Activated CD8-positive, alpha-beta memory T cell treated with anti-CD3 and anti-CD28 coated beads for 24 hours (primary cell): ENCODE data around the gene MBP.
A peak's percentile ranks its signal among the peaks of the same experiment; 100 is the strongest.

Source experiments
- DNase-seq: peaks from one replicate; pipeline ENCODE4 v3.0.0-alpha.2; 2020

Gene MBP

DNA sequence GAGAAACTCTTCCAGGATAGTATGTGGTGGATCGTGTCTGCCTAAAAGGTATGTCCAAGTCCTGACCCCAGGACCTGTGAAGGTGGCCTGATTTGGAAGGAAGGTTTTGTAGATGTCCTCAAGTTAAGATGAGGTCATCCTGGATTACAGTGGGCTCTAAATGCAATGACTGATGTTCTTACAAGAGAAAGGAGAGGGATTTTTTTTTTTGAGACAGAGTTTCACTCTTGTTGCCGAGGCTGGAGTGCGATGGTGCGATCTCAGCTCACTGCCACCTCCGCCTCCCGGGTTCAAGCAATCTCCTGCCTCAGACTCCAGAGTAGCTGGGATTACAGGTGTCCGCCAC is 19.9 kb downstream of the MBP start:
- DNase-seq: no peak

DNA sequence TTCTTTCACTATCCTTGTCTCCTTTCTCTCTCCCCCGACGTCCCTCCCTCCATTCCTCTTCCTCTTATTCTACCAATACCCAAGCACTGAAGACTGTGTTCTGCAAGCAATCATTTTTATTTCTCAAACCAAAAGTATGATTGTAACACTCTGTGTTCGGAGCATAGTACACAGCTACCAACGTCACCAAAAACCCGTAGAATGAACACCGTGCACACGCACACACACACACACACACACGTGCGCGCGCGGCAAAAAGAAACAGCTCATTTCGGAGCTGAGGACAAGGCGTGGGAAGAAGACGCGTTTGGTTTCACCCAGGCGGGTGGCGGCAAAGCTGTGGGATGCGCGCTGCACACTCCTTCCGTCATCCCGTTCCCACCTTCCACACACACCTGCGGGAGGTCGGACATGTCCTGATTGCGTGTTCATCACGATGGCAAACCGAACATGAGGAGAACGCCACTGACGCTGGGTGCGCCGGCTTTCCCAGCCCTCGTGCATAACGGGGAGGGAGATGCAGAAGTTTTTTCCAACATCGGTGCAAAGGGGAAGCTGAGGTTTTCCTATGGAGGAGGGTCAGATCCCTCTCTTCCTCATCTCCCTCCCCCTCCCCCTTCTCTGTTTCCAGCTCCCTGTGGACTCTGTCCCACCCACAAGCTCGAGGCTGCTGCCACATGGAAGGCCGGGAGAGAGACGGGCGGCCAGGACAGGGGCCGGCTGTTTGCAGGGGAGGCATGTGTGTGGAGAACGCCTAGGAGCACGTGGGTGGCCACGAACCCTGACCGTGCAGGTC is 20.4 kb downstream of the MBP start:
- peak; percentile 56 for DNase-seq

DNA sequence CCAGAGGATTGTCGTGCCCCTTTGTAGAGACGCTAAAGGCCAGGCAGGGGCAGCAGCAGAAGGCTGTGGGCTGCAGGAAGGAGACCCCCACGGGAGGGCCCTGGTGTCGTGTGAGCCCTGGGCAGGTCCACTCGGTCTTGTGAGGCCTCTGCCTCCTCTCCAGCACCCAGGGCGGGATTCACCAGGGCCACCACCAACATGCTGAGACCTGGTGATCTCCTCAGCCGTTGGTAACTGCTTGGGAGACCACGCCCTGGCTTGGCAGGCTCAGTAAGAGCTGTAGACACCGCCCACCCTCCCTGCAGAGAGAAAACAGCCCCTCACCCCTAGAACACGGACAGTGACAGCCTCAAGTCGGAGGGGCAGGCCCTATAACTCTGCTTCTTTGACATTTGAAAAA is 21.1 kb downstream of the MBP start:
- DNase-seq: peak; percentile 50

DNA sequence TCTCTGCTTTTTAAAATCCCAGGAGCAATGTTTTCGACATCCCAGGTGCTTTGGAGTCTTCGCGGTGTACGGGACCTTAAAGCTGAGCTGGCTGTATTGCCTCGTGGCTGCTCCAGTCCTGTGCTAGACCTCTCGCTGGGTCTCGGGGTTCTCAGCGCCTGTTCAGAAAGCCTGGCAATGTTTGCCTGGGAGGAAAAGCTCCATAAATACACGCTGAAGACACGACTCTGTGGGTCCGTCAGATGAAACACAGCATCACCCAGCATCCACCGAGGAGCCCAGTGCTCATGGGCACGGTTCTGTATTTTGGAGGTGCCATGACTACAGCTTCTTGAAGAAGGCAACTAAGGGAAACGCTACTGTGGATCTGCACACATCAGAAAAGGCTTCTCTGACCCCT is 21.6 kb downstream of the MBP start:
- peak; percentile 42 for DNase-seq

DNA sequence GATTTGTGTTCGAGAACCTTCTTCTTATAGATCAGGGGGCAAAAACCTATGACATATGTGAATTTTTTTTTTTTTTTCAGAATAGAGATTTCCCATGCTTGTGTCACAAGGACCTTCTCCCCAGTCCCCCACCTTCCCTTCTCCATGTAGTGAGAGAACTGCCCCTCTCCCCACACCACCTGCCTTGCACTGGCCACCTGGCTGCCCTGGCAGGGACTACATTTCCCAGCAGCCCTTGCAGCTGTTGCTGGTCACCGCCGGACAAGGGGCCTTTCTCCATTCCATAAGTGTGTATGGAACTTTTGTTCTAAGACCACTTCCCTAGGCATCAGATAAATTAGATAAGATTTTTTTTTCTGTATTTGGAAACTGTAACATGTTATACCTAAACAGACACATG is 22.2 kb downstream of the MBP start:
- DNase-seq: peak; percentile 49

DNA sequence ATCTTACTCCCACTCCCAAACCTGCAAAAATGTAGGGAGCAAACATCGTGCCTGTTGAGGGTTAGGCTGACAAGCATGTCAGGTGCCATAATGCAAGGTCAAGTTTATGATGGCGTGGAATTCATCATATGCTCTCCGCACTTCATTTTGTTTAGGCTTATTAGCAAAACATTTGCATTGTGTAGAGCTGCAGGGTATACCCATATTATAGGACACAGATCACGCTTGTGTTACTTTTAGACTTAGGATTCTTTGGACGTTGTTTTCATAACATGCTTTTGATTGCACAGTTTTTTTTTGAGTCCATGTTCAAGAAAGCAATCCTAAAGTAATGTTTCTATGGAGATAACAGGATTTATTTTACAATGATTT is 22.9 kb downstream of the MBP start:
- no peak for DNase-seq

DNA sequence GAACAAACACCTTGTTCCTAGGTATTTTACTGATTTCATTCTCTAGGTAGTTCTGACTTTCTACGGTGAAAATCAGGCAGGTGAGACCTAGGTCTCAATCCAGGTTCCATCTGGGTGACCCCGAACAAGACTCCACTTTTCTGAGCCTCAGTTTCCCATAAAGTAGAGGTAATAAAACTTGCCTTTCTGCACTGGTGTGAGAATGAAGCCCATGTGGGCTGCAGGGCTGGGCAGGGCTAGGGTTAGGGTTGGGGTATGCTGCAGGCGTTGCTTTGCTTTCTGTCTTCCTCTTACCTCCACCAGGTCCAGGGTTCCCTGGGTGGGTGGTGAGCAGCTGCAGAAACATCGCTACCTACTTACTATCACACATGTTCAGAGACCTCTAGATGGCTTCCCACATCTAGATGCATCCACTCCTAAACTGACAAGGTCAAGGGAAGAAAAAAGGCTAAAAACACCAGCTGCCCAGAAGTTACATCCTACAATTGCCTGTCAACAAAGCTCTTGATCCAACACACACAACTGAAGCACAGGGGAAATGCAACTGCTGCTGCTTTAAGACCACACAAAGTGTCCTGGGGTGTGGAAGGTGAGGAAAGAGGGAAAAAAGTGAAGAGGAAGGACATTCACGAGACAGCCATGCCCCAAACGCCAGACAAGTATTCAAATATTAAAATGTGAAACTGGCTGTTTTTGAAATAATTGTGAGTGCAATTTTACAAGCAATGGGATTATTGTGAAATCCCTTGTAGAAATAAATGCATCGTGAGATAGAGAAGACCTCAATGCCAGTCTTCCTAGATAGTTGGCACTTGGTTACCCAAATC is 23.5 kb downstream of the MBP start:
- DNase-seq: peak; percentile 51

DNA sequence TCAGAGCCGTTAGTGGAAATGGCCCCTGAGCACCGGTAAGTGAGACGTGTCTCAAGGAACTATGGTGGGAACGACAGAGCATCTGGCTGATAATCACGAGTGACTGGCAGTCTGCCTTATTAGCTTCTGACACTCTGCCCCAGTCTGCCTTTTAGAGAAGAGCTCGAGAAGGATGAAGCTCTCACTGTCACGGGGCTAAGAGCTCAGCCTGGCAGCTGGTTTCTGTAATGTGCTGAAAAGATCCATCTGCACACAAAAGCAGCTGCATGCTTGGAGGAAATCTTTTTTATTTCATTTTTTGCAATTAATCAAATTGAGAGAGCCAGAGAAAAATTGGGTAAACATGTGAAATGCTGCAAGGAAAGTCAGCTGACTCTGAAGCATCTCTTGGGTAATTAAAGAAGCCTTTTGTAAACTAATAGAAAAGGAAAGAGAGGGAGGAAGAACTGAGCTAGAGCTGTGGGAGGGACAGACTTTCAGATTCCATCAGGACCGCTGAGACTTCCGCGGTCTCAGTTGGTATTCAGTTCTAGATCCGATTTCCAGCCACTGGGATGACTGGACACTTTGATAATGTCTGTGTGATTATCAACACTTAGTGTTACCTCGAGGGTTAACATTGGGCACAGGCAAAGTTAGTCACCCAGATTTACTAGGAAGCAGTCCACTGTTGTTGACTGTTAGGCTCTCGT is 24.4 kb downstream of the MBP start:
- DNase-seq: peak; percentile 66

DNA sequence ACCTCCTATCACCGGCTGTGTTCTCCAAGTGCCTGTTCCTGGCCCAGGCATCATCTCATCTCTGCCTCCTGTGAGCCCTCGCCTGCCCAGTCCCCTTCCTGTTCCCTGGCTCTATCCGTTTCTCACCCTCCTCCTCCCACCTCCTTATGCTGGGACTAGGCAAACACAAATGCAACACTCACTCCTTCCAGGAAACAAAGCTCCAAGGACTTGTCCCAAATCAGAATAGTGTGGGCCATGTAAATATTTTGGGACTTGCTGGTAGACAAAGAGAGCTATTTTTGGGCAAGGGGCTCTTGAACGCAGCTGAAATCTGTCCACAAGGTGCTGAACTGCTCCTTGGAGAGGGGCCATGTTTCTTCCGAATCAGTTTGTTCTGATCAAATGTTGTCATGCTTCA is 25.3 kb downstream of the MBP start:
- DNase-seq: peak; percentile 56

DNA sequence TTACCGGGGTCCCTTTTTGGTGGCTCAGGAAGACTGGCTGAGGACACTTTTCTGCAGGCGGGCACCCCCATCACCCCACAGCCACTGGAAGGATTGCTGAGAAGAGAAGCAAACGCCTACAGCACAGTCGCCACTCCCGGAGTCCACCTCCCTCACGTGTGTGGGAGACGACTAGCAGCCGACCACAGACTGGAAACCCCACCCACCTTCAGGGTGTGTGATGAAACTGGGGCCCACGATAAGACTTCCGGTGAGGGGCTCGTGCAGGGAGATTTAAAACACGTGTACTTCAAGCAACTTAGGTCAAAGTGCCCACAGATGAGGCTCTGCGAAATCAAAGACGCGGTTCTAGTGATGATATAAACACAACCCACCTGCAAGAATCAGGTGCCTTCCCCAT is 26.3 kb downstream of the MBP start:
- peak; percentile 86 for DNase-seq

DNA sequence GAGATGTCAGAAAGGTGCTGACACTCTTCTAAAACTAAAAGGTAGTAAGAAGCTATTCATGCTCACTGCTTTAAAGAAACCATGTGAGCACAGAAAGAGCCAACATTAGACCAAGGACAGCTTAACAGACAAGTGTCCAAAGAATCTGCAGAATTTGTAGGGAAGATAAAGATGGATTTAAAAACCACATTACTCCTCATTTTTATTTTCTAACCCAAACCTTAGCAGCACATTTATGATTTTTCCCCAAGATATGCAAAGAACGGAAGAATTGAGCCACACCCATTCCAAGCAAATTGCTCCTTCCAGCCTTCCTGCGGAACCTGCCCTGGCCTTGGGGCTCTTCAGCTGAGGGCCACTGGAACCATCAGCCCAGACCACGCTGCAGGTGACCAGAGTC is 26.9 kb downstream of the MBP start:
- no peak for DNase-seq

DNA sequence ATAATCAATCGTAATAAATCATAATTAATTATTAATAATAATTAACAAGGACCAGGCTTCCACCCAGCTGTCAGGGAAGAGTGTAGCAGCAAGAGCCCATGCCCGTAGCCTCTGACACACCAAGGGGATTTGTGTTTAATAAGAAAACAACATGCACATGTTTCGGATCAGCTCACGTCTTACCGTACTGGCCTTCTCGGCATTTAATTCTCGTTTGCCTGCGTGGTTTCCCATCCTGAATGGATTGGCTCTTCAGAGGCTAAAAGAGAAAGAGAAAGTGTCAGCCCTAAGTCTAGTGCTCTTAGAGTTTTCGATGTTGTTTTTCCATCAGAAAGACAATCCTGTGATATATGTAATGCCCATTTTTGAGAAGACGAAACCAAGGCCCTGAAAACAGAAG is 27.6 kb downstream of the MBP start:
- peak; percentile 60 for DNase-seq

DNA sequence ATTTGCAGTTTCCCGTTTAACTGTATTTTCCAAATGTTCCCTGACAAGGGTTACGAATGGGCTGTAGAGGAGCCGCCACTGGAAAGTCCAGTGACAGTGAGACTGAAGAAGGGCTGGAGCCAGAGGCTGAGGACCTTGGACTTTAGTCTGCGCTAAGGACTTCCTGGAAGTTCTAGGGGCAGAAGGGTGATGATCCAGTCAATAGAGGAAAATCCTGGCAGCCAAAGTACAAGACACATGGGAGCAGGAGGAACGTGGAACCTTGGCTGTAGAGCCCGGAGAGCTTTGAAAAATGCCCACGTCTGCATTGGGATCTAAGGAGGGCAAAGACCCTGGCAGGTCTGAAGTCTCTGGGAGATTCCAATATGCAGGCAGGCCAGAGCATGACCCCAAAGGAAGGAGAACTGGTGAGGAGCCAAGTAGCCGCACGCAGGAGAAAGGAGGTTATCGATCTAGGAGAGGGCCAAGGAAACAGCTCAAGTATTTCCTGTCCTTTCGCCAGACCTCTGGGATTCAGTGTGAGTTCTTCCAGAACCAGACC is 28.5 kb downstream of the MBP start:
- peak; percentile 54 for DNase-seq

DNA sequence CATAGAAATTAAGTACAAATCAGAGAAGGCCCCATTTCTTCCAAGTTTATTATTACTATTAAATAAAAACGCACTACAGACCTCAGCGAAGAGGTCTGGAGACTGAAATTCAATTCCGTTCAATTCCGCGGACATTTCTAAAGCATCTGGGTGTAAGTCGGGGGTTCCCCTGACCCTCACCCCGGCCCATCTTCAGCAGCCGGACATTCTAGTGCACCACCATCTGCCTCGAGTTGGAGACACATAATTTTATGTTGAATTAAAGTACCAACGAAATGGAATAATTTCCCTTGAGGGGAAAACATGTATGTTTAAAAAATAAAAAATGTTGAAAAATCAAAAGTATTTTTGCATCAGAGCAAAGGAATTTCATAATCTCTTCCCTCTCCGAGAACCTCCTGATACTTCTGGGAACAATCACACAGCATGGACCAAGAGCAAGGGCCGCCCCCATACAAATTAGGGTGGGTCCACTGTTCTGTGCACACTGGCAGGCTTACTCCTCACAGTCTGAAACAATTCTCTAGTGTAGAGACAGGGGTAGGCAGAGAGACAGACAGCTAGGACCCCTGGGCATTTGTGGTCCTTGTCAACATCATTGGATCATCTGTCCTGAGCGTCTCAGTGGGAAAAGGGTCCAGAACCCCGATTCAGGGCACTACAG is 29.3 kb downstream of the MBP start:
- DNase-seq: peak; percentile 56

DNA sequence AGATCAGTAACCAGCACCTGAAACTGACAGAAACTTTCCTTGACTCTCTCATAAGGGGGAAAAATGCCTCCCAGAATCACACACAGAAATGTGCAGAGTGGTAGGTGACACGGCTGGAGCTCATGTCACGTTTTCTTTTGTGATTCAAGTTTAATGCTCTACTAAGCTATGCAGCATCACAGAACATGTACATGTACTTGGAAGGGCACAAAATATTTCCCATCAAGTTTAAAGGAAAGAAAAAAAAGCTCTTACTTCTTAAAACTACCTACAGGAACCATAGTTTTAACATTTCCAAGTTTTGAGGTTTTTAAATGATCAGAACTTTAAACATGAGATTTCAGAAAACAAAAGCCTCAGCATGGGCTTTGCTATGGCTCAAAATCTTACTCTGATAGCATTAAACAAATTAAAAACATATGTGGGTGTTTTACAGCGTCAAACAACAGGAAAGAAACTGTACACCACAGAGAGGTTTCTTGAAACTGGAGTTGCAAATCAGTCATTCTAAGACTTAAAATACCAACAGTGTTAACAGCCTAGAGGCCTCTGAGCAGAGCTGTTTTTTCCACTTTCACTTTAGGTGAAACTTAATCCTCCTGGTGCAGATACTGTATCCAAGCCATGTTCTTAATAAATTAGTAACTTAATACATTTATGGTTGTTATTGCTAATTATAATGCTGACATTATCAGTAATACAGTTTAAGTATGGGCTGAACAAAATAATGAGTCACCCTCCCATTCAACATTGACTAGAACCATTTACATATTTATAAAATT is 30.1 kb downstream of the MBP start:
- no peak for DNase-seq

DNA sequence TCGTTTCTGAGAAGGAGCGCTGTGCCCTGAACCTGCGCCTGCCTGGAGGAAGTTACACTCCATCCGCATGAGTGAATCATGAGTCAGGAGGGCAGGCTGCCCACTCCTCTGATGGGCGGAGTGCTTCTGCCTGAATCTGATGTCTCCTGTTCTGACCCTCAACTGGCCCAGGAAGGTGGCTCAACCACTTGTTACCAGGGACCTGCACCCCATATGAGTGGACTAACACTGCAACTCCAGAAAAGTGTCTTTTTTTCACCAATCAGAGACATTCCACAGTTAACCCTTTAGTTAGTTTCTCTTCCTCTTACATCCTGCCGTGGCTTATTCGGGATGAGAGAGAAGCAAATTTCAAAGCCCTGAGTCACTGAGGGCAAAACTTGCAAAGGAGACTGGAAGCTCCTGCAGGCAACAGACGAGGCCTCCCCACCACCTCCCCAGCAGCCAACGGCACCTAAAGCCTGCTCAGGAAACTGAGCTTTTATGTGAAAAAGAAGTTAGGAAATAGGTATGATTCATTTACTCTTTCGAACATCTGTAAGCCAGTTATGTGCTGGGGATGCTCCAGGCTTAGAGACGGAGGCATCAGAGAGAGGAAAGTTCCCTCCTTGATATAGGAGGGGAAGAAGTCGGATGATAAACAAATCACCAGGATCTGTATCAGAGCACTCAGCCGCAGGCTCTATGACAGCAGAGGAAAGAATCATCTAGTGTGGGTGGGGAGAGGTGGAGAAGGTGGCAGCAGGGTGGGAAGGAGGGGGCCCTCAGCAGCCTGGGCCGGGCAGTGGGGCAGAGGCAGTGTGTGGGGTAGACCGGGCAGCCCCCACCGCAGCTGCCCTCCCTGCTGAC is 30.9 kb downstream of the MBP start:
- peak; percentile 82 for DNase-seq

DNA sequence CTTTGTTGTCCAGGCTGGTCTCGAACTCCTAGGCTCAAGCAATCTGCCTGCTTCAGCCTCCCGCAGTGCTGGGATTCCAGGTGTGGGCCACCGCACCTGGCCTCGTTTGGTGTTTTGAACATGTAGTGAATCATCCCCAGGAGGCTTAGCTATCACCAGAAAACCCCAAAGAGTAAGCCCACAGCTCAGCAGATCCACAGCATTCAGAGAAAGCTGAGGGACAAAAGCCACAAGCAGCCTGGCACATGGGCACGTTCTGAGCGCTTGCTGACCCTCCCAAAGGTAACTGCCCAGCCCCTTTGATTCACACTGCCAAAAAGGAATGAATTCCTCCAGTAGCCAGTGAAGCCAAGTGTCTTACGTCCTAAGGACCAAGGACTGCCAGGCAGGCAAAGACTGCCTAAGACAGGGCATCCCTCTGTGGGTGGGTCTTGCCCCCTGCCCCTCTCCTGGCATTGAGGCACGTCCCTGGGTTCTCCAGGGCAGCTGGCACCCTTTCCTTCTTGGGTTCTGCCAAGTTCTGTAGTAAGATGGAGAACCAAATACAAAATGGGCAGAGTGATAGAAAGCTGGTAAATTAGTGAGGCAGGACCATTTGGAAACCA is 31.7 kb downstream of the MBP start:
- peak; percentile 68 for DNase-seq

DNA sequence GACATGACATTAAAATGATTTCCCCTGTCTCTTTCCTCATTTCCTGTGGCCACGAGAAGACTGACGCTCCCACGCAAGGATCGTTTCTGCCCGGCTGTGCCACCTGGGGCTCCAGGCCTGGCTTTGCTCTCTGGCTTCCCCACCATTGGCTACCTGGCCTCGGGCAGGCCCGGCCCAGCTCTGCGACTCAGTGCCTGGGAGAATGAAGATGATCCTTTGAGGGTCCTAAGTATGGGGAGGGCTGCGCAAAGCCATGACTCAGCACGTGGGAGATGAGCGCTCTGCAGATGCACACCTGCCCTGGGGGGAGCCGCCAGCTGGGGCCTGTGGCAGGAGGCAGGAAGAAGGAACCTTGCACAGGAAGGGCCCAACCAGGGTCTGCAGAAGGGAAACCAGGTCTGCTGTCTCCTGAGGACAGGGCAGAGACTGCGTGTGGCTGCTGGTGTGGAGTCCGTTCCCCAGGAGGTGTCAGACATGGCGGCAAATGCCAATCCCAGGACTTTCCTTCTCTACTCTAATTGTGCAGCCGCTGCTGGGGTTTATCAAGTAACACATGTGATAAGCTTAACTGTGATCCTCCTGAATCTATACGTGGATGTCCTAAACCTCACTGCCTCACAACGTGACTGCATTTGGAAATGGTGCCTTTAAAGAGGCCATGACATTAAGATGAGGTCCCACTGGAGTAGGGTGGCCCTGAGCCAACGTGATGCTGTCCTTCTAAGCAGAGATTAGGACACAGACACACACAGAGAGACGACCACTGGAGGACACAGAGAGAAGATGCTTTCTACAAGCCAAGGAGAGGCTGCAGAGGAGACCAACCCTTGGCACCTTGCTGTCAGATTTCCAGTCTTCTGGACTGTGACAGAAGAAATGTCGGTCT is 32.9 kb downstream of the MBP start:
- peak; percentile 76 for DNase-seq

DNA sequence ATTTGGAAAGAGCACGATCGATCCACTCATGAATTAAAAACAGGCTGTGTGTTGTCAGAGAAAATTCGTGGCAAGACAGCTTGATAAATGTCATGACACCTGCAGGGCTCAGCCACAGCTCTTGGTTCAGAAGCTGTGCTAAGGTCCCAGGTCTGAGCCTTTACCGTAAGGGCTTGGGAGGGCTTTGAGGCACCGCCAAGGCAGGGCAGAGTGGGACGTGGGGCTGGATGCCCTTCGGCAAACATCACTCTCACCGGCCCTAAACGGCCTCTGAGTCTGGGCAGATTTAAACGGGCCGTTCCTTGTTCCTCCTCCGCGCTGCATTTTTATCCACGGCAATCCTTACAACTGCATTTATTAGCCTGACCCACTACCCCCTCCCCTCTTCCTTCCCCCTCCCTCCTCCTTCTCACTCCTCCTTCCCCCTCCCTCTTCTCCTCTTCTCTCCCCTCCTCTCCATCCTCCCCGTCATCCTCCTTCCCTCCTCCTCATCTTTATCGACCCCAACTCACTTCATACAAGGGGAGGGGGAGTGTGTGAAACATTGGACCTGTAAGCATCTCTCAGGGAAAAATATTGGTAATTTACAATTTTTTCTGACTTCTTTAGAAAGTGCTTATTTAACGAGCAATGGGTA is 33.9 kb downstream of the MBP start:
- DNase-seq: no peak
